Body of pancreas (tissue), 4 donors: ENCODE measurements around the gene CPNE7. TPM values are rescaled to one million over a fixed set of nuclear protein-coding genes. Genes with fewer than 3 reads are reported as not detected.

Source experiments
- ATAC-seq: fragments of 150-250 bp; one replicate; pipeline ENCODE4 v1.9.1; 2016
- DNase-seq, 4 donors: peaks; one replicate each; pipeline ENCODE4 v3.0.0-alpha.2; 2019
- H3K27ac ChIP-seq, 4 donors: fragments of 200-600 bp; sonication (generic); 1 replicate in 3 of 4; 2 replicates in 1 of 4; pipeline versions ENCODE4 v1.5.1 to v1.6.1; 2016 to 2019; ENCODE audit warnings: mild to moderate bottlenecking in 1 of 4, mixed read lengths in 1 of 4, moderate library complexity in 1 of 4
- H3K27me3 ChIP-seq, 2 donors: fragments of 200-600 bp; sonication (generic); one replicate each; pipeline ENCODE4 v1.6.0; 2016; ENCODE audit warnings: mild to moderate bottlenecking in 1 of 2
- H3K36me3 ChIP-seq, 2 donors: fragments of 200-600 bp; sonication (generic); replicated peaks in 1 of 2; 2 replicates each; pipeline ENCODE4 v1.5.1; 2016; ENCODE audit warnings: low read depth in 2 of 2; ENCODE audit not compliant: insufficient read depth in 1 of 2
- H3K4me1 ChIP-seq: fragments of 200-600 bp; sonication (generic); one replicate; pipeline ENCODE4 v1.6.0; 2016
- H3K4me3 ChIP-seq, 2 donors: fragments of 200-600 bp; sonication (generic); 1 replicate in 1 of 2; 2 replicates in 1 of 2; pipeline ENCODE4 v1.5.1; 2016 to 2019
- H3K9me3 ChIP-seq, 3 donors: fragments of 200-600 bp; sonication (generic); 1 replicate in 2 of 3; 2 replicates in 1 of 3; pipeline ENCODE4 v1.5.1; 2016
- CTCF ChIP-seq, 7 experiments: fragments of 450-650 bp in 4 of 7; fragments of 200-600 bp in 3 of 7; sonication (generic) in 3 of 7; IDR thresholded peaks; one replicate each; pipeline ENCODE4 v1.5.1; 2016 to 2019; ENCODE audit warnings: antibody characterized with exemption in 7 of 7
- POLR2A ChIP-seq, 3 donors: fragments of 450-650 bp; IDR thresholded peaks; one replicate each; pipeline ENCODE4 v1.6.1; 2016; ENCODE audit warnings: antibody characterized with exemption in 3 of 3, mild to moderate bottlenecking in 2 of 3
- WGBS, 2 donors: methylation state at CpG; one replicate each; pipeline ENCODE4 v1.1.5; 2017; 5-methylcytosine and 5-hydroxymethylcytosine counted together
- intact Hi-C: fragments of 100-400 bp; cut with DNase I; formaldehyde crosslinking; loops from one replicate; pipeline ENCODE4 v1.15.1; 2023
- total RNA-seq, 2 donors: library from RNA; depleted of rRNA; stranded (reverse); fragments of >200 nt; gene quantifications; one replicate each; pipeline ENCODE4 v1.1.0, GENCODE V29; 2016

The CPNE7 gene
- total RNA-seq, 2 donors from 2014 or later: 2.1 TPM; not detected in 1

- WGBS, 2 donors: 87 to 89% methylated on average over 19 to 42 of the region's 47 CpGs
- Histone ChIP-seq H3K36me3 (no peaks in the 10 kb centered on the region), H3K4me1 (no peaks in the 10 kb centered on the region), H3K9me3 (no peaks in the 10 kb centered on the region), H3K4me3 (no peak overlapping the region), H3K27ac (no peak overlapping the region), H3K27me3 (no peaks in the 10 kb centered on the region)
- intact Hi-C loops: no loop called here
- ATAC-seq (no peak), DNase-seq (no peak)
- TF ChIP-seq POLR2A (IDR thresholded peaks at IDR 0.05) (no peak), CTCF (IDR thresholded peaks at IDR 0.05) (no peak)
Measured at GRCh38 chr16:89595330-89596060, 19.9 kb downstream of the CPNE7 start.

GRCh38 chr16:89596061-89596689, 20.6 kb downstream of the CPNE7 start:
- no peak for ATAC-seq
- Histone ChIP-seq H3K27me3 (no peaks in the 10 kb centered on the region), H3K36me3 (no peaks in the 10 kb centered on the region), H3K9me3 (no peaks in the 10 kb centered on the region), H3K27ac (no peak overlapping the region), H3K4me1 (no peaks in the 10 kb centered on the region), H3K4me3 (no peak overlapping the region)
- 75 to 86% methylated on average over 14 to 25 of the region's 25 CpGs for WGBS, 2 donors
- intact Hi-C loops: no loop called here
- no peak for TF ChIP-seq CTCF (IDR thresholded peaks at IDR 0.05)
- TF ChIP-seq POLR2A (IDR thresholded peaks at IDR 0.05): no peak
- DNase-seq: no peak

- DNase-seq (no peak), ATAC-seq (no peak)
Measured at GRCh38 chr16:89596957-89597649, 21.5 kb downstream of the CPNE7 start.

GRCh38 chr16:89598199-89598598, 22.6 kb downstream of the CPNE7 start:
- 51 to 58% methylated on average over 3 to 11 of the region's 14 CpGs for WGBS, 2 donors
- H3K36me3 ChIP-seq: no peaks in the 10 kb centered on the region
- intact Hi-C loops: no loop called here
- H3K27ac ChIP-seq: no peak overlapping the region
- no peaks in the 10 kb centered on the region for H3K9me3 ChIP-seq
- no peaks in the 10 kb centered on the region for H3K4me1 ChIP-seq
- H3K27me3 ChIP-seq: no peaks in the 10 kb centered on the region
- TF ChIP-seq CTCF (IDR thresholded peaks at IDR 0.05) (no peak), POLR2A (IDR thresholded peaks at IDR 0.05) (no peak)
- ATAC-seq (no peak), DNase-seq (no peak)
- no peak overlapping the region for H3K4me3 ChIP-seq

More at GRCh38 chr16:89596957-89597649, 21.5 kb downstream of the CPNE7 start:
- no peak for TF ChIP-seq POLR2A (IDR thresholded peaks at IDR 0.05)
- TF ChIP-seq CTCF (IDR thresholded peaks at IDR 0.05): no peak
- intact Hi-C loops: no loop called here
- Histone ChIP-seq H3K4me1 (no peaks in the 10 kb centered on the region), H3K36me3 (no peaks in the 10 kb centered on the region), H3K4me3 (no peak overlapping the region), H3K9me3 (no peaks in the 10 kb centered on the region), H3K27me3 (no peaks in the 10 kb centered on the region), H3K27ac (no peak overlapping the region)
- WGBS, 2 donors: 80 to 82% methylated on average over 12 to 18 of the region's 19 CpGs
